ENCODE results near the gene GRIK4. TPM values are rescaled to one million over a fixed set of nuclear protein-coding genes. Genes with fewer than 3 reads are reported as not detected.

The GRIK4 gene
- total and polyA plus RNA-seq, 8 donors, result 0.76 to 10.1 (median 7.7) TPM

- no peak for TF ChIP-seq CTCF (IDR thresholded peaks at IDR 0.05)
- ATAC-seq, result no peak
Measured at GRCh38 chr11:120662071-120662676, 150.6 kb downstream of the GRIK4 start.

GRCh38 chr11:120663142-120663541 is 151.6 kb downstream of the GRIK4 start:
- no peak for TF ChIP-seq CTCF (IDR thresholded peaks at IDR 0.05)
- Histone ChIP-seq H3K36me3 (no peaks in the 10 kb centered on the region), H3K4me3 (no peak overlapping the region), H3K9me3 (no peaks in the 10 kb centered on the region), H3K27me3 (peaks cover 0 to 31% of the 10 kb centered on the region in 2 donors), H3K4me1 (no peaks in the 10 kb centered on the region), H3K27ac (no peak overlapping the region)
- DNase-seq, result no peak
- no peak for ATAC-seq
- intact Hi-C loops (cut with DNase I), result no loop called here

More at GRCh38 chr11:120662071-120662676, 150.6 kb downstream of the GRIK4 start:
- no peak for DNase-seq
- no peaks in the 10 kb centered on the region for H3K9me3 ChIP-seq
- no peak overlapping the region for H3K27ac ChIP-seq
- H3K27me3 ChIP-seq, result peaks cover 0 to 21% of the 10 kb centered on the region in 2 donors
- intact Hi-C loops (cut with DNase I), result no loop called here
- no peak overlapping the region for H3K4me3 ChIP-seq
- no peaks in the 10 kb centered on the region for H3K4me1 ChIP-seq
- H3K36me3 ChIP-seq, result no peaks in the 10 kb centered on the region

GRCh38 chr11:120666121-120666639 is 154.6 kb downstream of the GRIK4 start:
- no peak overlapping the region for H3K27ac ChIP-seq
- no peaks in the 10 kb centered on the region for H3K4me1 ChIP-seq
- no peak for TF ChIP-seq CTCF (IDR thresholded peaks at IDR 0.05)
- H3K4me3 ChIP-seq, result no peak overlapping the region
- DNase-seq, result no peak
- ATAC-seq, result no peak
- H3K27me3 ChIP-seq, result peaks cover 0 to 32% of the 10 kb centered on the region in 2 donors
- no peaks in the 10 kb centered on the region for H3K9me3 ChIP-seq
- intact Hi-C loops (cut with DNase I), result no loop called here
- no peaks in the 10 kb centered on the region for H3K36me3 ChIP-seq

- no peaks in the 10 kb centered on the region for H3K4me1 ChIP-seq
- H3K27ac ChIP-seq, result no peak overlapping the region
- no peaks in the 10 kb centered on the region for H3K36me3 ChIP-seq
- no peak for TF ChIP-seq CTCF (IDR thresholded peaks at IDR 0.05)
- H3K27me3 ChIP-seq, result peaks cover 0 to 32% of the 10 kb centered on the region in 2 donors
- DNase-seq (no peak), ATAC-seq (no peak)
- no peak overlapping the region for H3K4me3 ChIP-seq
- intact Hi-C loops (cut with DNase I), result no loop called here
- no peaks in the 10 kb centered on the region for H3K9me3 ChIP-seq
Measured at GRCh38 chr11:120667281-120667680, 155.7 kb downstream of the GRIK4 start.

- intact Hi-C loops (cut with DNase I), result no loop called here
- Histone ChIP-seq H3K9me3 (no peaks in the 10 kb centered on the region), H3K27me3 (peaks cover 0 to 32% of the 10 kb centered on the region in 2 donors), H3K4me3 (no peak overlapping the region), H3K36me3 (no peaks in the 10 kb centered on the region), H3K27ac (no peak overlapping the region), H3K4me1 (no peaks in the 10 kb centered on the region)
- no peak for DNase-seq
- TF ChIP-seq CTCF (IDR thresholded peaks at IDR 0.05), result no peak
- no peak for ATAC-seq
Measured at GRCh38 chr11:120667934-120668333, 156.4 kb downstream of the GRIK4 start.
